Measurements from ENCODE around the gene PCSK5.

GRCh38 chr9:76032038-76032796 lies 141.7 kb downstream of the PCSK5 start:
- TF ChIP-seq CTCF (IDR thresholded peaks at IDR 0.05) (no peak), POLR2A (IDR thresholded peaks at IDR 0.05) (no peak)
